22Rv1 (cell line): ENCODE measurements around the gene LIN37.

ENCODE experiments used
- H3K27ac ChIP-seq: fragments of 450-650 bp; 2 replicates; pipeline ENCODE4 v1.5.1; 2017
- ZFX ChIP-seq: fragments of 450-650 bp; IDR thresholded peaks from 2 replicates; pipeline ENCODE4 v1.6.1; 2017; ENCODE audit warnings: antibody characterized with exemption, borderline replicate concordance
- TF ChIP-seq, protein P1 (sequence below): fragments of 450-650 bp; IDR thresholded peaks from 2 replicates; pipeline ENCODE4 v1.5.1; 2017; ENCODE audit warnings: mild to moderate bottlenecking

LIN37 gene

GRCh38 chr19:35775046-35775297, 26.6 kb downstream of the LIN37 start:
- peak overlapping the region; percentile 61 for H3K27ac ChIP-seq
- TF ChIP-seq, protein P1, sequence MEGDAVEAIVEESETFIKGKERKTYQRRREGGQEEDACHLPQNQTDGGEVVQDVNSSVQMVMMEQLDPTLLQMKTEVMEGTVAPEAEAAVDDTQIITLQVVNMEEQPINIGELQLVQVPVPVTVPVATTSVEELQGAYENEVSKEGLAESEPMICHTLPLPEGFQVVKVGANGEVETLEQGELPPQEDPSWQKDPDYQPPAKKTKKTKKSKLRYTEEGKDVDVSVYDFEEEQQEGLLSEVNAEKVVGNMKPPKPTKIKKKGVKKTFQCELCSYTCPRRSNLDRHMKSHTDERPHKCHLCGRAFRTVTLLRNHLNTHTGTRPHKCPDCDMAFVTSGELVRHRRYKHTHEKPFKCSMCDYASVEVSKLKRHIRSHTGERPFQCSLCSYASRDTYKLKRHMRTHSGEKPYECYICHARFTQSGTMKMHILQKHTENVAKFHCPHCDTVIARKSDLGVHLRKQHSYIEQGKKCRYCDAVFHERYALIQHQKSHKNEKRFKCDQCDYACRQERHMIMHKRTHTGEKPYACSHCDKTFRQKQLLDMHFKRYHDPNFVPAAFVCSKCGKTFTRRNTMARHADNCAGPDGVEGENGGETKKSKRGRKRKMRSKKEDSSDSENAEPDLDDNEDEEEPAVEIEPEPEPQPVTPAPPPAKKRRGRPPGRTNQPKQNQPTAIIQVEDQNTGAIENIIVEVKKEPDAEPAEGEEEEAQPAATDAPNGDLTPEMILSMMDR, result no peak
- no peak for TF ChIP-seq ZFX

- H3K27ac ChIP-seq, result peak within 1 kb of the TSS; percentile 61
- TF ChIP-seq ZFX, result no peak
- TF ChIP-seq, protein P1, result no peak
Observed at GRCh38 chr19:35775298-35776101, 27.1 kb downstream of the LIN37 start, which contains the start of gene ARHGAP33. ARHGAP33 (plus strand) TSS chr19:35775564; CDS start chr19:35775659, 95 bp downstream.

DNA sequence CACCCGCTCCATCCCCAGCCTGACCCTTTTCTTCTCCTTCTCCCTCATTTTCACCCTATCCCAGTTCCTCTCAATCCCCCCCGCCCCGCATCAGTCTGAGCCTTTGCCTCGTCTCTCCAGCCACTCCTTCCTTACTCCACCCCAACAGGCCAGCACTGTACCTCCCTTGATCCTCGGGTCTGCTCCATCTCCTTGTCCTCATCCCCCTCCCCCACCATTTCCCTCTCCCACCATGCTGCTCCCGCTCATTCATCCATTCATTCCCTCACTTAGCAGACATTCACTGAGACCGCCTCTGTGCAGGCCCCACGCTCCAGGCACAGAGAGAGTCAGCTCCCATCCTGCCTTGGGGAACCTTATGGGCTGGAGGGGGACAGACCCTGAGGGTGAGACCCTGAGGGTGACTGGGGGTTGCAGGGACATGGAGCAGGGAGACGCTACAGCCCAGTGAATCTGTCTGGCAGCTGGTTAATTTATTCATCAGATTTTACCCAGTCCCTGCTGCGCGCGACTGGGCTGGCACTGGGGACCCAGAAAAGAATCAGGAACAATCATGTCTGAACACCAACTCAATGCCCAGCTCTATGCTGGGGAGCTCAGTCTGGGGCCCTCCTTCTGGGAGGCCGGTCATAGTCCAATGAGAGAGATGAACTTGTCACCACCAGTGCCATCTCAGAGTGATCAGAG, 27.9 kb downstream of the LIN37 start:
- no peak for TF ChIP-seq ZFX
- TF ChIP-seq, protein P1, result no peak
- peak overlapping the region; percentile 61 for H3K27ac ChIP-seq

DNA sequence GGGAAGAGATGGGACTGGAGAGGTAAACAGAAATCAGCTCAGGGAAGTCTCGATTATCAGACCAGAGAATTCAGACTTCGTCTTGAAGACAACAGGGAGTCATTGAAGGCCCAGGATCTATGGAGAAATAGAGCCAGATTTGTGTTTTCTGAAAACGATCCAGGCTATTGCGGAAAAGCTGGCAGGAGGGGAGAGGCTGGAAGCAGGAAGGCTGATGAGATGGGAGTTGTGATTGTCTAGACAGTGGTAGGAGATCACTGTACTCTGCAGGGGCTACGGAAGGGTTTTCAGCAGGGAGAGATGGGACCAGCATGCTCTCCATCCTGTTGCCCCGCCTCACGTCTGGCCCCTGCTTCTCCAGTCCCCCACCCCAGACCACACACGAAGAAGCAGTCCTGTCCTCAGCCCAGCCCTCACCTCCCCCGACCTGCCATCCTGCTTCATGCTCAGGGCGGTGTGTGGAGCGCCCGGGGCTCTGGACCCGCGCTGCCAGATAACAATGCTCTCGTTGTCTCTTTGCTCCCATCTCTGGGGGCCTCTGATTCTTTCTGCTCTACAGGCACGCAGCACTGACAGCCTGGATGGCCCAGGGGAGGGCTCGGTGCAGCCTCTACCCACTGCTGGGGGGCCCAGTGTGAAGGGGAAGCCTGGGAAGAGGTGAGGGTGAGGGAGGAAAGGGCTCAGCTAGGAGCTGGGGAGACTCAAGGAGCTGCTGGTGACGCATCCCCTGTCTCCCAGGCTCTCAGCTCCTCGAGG, 28.9 kb downstream of the LIN37 start:
- H3K27ac ChIP-seq, result peak overlapping the region; percentile 61; the same call in 1 of the 2 replicates
- no peak for TF ChIP-seq ZFX

- H3K27ac ChIP-seq, result no peak overlapping the region
- no peak for TF ChIP-seq ZFX
- TF ChIP-seq, protein P1, result no peak
Observed at GRCh38 chr19:35777961-35778360, 29.6 kb downstream of the LIN37 start.

GRCh38 chr19:35779033-35779432, 30.7 kb downstream of the LIN37 start:
- TF ChIP-seq ZFX, result no peak
- TF ChIP-seq, protein P1, result no peak
- H3K27ac ChIP-seq, result no peak overlapping the region

GRCh38 chr19:35780058-35780457, 31.7 kb downstream of the LIN37 start:
- no peak for TF ChIP-seq ZFX
- TF ChIP-seq, protein P1, result no peak
- H3K27ac ChIP-seq, result no peak overlapping the region
